NAMALWA (cell line): ENCODE measurements around the gene FTCD.
"Not testable (repeated sequence)": the region's sequence is repeated elsewhere in the genome, so short reads cannot be mapped to it uniquely, and the experiment has no call there.

Source experiments
- DNase-seq: peaks from one replicate; pipeline ENCODE4 v3.0.0-alpha.2; 2015; ENCODE audit warnings: low spot score

The FTCD gene

GRCh38 chr21:46188226-46189212 lies 33.1 kb upstream of the FTCD start:
- no peak for DNase-seq

GRCh38 chr21:46187814-46188213 lies 32.4 kb upstream of the FTCD start:
- no peak for DNase-seq

DNA sequence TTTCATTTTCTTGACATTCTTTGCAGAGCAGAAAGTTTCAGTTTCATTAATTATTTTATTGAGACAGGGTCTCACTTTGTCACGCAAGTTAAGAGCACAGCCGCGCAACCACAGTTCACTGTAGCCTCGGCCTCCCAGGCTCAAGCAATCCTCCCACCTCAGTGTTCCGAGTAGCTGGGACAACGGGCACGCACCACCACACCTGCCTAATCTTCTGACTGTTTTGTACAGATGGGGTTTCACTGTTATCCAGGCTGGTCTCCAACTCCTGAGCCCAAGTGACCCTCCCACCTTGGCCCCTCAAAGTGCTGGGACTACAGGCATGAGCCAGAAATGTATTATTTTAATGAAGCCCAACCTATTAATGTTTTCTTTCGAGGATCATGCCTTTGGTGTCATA lies 31.9 kb upstream of the FTCD start:
- DNase-seq = no peak

DNA sequence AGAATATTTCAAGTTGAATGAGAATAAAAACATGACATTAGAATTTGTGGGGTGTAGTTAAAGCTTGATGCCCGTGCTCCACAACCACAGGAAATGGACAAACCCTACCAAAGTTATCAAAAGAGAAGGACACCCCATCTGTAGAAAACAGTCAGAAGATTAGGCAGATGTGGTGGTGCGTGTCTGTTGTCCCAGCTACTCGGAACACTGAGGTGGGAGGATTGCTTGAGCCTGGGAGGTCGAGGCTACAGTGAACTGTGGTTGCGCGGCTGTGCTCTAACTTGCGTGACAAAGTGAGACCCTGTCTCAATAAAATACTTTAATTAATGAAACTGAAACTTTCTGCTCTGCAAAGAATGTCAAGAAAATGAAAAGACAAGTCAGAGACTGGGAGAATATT lies 30.3 kb upstream of the FTCD start:
- no peak for DNase-seq

GRCh38 chr21:46184625-46185555 lies 29.5 kb upstream of the FTCD start:
- DNase-seq = peak; percentile 76

GRCh38 chr21:46183910-46184624 lies 28.7 kb upstream of the FTCD start, which contains the start of gene SPATC1L:
SPATC1L (minus strand) TSS chr21:46184459; CDS start chr21:46182816, 1,643 bp downstream.
- DNase-seq = peak; percentile 51

DNA sequence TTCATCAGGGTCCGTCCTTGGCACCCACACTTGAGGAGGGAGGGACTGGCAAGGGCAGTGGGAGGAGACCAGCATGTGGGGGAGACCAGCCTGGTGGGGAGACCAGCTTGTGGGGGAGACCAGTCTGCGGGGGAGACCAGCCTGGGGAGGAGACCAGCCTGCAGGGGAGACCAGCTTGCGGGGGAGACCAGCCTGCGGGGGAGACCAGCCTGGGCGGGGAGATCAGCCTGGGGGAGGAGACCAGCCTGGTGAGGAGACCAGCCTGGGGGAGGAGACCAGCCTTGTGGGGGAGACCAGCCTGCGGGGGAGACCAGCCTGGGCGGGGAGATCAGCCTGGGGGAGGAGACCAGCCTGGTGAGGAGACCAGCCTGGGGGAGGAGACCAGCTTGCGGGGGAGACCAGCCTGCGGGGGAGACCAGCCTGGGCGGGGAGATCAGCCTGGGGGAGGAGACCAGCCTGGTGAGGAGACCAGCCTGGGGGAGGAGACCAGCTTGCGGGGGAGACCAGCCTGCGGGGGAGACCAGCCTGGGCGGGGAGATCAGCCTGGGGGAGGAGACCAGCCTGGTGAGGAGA lies 28.0 kb upstream of the FTCD start:
- not testable (repeated sequence) for DNase-seq

- DNase-seq = no peak
Observed at GRCh38 chr21:46182548-46183336, 27.4 kb upstream of the FTCD start.

DNA sequence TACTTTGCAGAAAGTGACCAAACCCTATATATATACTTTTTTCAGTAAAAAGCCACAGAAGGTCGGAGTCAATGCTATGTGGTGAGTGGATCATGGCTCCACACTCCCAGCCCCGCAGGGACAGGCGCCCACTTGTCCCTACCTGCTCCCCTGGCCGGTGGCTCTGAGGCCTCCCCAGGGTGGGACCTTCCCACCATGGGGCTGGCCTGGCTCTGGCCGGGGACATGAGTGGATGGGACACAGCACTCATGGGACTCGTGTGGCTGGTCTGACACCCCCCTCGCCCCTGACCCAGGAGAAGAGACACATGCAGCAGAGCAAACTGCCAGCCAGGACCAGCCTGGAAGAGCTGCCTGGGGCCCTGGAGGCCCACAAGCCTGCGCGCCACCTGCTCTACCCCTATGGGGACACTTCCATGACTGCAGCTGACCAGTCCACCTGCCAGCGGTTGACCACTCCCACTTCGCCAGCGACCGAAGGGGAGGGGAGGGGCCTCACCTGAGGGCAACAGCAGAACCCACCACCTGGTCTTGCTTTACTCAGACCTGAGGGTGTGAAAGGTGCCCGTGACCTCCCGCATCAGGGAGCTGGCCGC lies 26.7 kb upstream of the FTCD start:
- no peak for DNase-seq

DNA sequence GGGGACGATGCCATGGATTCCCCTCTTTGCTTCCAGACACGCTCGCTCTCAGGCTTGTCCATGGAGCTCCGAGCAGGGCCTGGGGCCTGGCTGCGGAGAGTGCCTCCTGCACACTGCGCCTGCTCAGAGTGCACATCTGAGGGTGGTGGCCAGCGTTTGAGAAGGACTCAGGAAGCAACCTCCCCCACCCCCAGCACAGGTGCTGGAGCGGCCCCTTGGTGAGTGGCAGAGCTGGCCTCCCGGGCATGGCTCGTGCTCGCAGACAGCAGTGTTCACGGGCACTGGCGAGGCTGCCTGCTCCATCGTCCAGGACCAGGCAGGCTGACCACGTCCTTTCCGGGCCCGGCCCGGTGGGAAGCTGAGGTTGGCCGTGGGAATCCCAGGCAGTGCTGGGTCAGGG lies 26.1 kb upstream of the FTCD start:
- no peak for DNase-seq

GRCh38 chr21:46180778-46181391 lies 25.5 kb upstream of the FTCD start:
- no peak for DNase-seq

DNA sequence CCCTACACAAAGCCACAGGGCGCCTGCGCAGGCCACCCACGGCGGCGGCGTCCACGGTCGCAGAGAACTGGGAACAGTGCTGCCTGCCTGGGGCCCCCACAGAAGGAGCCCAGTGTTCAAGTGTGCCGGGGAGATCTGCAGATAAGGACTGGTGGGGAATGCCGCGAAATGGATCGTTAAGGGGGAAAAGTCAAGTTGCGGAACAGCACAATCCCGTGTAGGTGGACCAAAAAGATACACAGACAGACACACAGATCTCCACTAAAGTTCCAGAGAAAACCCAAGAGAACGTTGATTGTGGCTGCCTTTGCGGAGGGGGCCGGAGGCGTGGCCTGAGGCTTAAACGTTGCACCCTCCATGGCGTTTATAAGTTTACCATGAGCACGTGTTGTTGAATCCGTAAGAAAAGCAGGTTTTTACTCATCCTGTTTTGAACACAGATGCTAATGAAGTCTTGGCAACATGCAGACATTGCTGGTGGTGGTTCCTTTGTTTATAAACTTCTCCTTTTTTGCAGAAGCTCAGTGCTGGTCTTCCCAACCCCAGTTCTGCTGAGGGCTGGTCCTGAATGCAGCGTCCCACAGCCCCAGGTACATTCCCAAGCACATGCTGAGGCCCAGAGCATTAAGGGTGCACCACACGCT lies 24.8 kb upstream of the FTCD start:
- no peak for DNase-seq

- no peak for DNase-seq
Observed at GRCh38 chr21:46179708-46180078, 24.3 kb upstream of the FTCD start.

GRCh38 chr21:46178961-46179360 lies 23.6 kb upstream of the FTCD start:
- no peak for DNase-seq

DNA sequence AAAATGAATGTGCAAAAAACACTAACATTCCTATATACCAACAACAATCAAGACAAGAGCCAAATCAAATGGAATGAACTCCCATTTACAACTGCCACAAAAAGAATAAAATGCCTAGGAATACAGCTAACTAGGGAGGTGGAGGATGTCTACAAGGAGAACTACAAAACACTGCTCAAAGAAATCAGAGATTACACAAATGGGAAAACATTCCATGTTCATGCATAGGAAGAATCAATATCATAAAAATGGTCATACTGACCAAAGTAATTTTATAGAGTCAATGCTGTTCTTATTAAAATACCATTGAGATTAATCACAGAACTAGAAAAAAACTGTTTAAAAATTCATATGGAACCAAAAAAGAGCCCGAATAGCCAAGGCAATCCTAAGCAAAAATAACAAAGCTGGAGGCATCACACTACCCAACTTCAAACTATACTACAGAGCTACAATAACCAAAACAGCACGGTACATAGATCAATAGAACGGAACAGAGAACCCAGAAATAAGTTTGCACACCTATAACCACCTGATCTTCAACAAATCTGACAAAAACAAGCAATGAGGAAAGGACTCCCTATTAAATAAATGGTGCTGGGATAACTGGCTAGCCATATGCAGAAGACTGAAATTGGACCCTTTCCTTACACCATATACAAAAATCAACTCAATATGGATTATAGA lies 21.2 kb upstream of the FTCD start:
- not testable (repeated sequence) for DNase-seq

- DNase-seq = no peak
Observed at GRCh38 chr21:46173573-46173972, 18.2 kb upstream of the FTCD start.

DNA sequence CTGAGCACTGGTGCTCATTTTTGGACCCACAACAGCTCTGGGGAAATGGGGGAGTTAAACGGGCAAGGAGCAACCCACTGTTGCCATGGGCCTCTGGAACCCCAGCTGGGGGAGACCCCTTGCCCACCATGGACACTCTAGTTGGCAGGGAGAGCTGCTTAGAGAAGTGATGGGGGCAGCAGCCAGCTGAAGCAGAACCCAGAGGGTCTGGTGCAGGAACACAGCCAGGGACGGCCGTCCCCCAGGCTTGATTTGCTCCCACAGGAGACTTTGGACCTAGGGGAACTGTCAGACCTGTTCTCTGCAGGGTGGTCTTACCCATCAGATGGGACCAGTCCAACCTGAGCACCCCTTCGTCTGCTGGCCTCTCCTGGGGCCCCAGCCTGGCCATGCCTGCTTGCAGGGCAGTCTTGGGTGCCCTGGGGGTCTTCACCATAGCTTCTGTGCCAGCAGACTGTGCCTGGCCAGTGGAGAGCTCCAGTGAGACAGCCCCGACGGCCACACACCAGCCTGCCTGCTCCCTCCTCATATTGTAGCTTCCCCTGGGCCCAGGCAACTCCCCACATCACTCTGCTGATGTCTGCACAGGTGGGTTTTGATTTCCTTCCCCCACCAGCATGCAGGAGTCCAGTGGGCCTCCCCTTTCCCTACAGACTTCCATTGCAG lies 17.6 kb upstream of the FTCD start:
- DNase-seq = no peak
